GM12873 (cell line): ENCODE measurements around the gene OSBPL5.

Source experiments
- TF ChIP-seq, protein P1 (sequence below): IDR thresholded peaks from 2 replicates; pipeline ENCODE4 v1.5.1; 2012; ENCODE audit warnings: low read depth, mild to moderate bottlenecking, moderate library complexity, low read length, control low read depth; ENCODE audit not compliant: insufficient read depth; ENCODE audit errors: missing control alignments

The OSBPL5 gene

DNA sequence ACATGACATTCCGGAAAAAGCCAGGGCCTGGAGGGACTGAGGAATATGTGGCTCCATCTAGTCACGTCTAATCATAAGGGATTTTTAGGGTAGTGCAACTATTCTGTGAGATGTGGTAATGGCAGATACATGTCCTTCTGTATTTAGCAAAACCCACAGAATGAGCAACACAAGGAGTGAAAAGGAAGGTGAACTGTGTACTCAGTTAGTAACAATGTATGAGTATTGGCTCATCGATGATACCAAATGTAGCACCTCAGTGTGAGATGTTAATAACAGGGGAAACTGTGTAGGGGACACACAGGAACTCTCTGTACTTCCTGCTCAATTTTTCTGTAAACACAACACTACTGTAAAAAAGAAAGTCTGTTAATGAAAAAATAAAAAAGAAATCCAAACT lies 65.9 kb downstream of the OSBPL5 start:
- TF ChIP-seq, protein P1, sequence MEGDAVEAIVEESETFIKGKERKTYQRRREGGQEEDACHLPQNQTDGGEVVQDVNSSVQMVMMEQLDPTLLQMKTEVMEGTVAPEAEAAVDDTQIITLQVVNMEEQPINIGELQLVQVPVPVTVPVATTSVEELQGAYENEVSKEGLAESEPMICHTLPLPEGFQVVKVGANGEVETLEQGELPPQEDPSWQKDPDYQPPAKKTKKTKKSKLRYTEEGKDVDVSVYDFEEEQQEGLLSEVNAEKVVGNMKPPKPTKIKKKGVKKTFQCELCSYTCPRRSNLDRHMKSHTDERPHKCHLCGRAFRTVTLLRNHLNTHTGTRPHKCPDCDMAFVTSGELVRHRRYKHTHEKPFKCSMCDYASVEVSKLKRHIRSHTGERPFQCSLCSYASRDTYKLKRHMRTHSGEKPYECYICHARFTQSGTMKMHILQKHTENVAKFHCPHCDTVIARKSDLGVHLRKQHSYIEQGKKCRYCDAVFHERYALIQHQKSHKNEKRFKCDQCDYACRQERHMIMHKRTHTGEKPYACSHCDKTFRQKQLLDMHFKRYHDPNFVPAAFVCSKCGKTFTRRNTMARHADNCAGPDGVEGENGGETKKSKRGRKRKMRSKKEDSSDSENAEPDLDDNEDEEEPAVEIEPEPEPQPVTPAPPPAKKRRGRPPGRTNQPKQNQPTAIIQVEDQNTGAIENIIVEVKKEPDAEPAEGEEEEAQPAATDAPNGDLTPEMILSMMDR = no peak

DNA sequence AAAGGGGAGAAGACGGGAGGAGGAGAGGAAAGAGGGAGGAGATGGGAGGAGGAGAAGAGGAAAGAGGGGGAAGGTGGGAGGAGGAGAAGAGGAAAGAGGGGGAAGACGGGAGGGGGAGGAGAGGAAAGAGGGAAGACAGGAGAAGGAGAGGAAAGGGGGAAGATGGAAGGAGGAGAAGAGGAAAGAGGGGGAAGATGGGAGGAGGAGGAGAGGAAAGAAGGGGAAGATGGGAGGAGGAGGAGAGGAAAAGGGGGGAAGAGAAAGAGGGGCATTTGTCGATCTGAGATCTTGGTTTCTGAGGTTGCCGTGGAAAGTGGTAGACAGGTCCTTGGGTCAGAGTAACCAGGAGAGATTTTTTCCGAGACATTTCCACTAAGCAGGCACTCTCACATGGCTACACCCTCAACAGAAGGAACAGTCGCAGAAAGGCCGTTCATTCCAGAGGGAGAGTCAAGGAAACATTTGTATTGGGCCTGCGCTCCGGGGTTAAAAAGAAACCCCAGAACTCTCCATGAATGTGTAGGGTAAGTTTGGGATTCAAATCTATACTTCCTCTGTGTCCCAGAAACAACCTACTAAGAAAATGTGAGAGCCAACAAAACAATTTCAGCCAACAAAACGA lies 68.1 kb downstream of the OSBPL5 start:
- TF ChIP-seq, protein P1 = no peak

- TF ChIP-seq, protein P1 = no peak
These were observed 69.3 kb downstream of the OSBPL5 start for GRCh38 chr11:3095712-3096361.

DNA sequence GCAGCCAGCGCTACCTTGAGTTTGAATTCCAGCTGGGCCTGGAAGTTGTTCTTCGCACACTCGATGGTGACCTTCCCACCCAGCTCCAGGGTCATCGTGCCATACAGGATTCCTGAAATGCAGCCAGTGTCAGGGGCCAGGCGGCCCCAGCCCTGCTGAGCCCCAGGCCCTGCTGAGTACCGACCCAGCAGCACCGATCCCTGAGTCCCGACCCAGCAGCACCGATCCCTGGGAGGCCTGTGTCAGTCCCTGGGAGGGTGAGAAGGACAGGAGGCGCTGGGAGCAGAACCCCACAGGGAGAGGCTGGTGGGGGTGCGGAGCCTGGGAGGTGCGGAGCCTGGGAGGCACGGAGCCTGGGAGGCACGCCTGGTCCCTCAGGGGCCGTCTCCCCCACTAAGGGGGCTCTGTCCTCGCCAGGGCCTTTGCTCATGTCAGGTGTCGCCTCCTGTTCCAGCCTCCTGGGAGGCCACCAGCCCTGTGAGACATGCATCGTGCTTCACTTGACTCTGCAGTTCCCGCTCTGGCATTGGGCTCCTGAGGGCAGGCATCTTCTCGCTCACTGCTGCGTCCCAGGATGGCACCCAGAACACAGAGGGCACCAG lies 70.8 kb downstream of the OSBPL5 start:
- TF ChIP-seq, protein P1 = no peak

DNA sequence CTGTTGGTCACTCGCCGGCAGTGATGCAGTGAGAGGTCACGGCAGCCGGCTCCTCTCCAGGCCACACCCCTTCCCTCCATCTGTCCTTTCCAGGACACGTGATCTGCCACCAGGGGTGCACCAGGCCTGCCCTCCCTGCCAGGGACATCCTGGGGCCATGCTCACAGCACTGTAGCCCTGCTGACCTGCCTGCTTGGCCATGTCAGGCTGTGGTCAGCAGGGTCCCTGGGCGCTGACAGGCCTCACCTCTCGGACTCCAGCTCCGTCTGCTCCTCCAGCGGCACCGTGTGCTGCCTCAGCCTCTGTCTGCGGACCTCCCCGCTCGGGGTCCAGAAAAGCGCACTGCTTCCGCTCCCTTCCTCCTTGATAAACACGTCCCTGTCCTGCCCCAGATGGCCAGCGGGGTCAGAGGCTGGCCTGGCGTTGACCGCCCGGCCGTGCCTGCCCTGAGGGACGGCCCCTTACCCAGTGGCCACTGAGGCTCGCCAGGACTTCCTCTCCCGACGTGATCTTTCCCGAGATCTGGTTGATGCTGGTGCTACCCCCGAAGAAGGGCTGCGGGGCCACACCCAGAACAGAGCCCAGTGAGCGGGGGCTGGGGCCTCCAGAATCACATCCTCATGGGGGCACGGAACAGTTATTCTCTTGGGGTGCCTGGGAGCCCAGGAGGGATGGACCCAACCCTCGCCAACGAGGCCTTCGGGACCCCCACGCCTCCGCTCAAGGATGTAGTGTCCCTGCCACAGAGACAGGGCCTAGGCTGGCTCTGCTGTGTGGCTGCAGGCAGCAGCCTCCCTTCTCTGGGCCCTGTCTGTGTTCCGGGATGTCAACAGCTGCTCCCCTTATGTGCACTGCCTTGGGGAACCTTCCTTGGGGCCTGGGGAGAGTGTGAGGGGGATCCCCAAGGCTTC lies 71.6 kb downstream of the OSBPL5 start:
- TF ChIP-seq, protein P1 = no peak

GRCh38 chr11:3092603-3093141 lies 72.4 kb downstream of the OSBPL5 start:
- TF ChIP-seq, protein P1 = no peak
